Type B pancreatic cell (in vitro differentiated cells): ENCODE data around the gene SH3BP5. TPM values are rescaled to one million over a fixed set of nuclear protein-coding genes. Genes with fewer than 3 reads are reported as not detected.

Source experiments
- DNase-seq: peaks from one replicate; pipeline ENCODE4 v3.0.0; 2021; ENCODE audit warnings: mixed read lengths; ENCODE audit not compliant: unreplicated experiment; ENCODE audit errors: extremely low spot score
- H3K27ac Mint-ChIP-seq: 2 replicates; pipeline ENCODE4 v1.8.0; 2021; ENCODE audit warnings: mild to moderate bottlenecking, mixed read lengths
- H3K27me3 Mint-ChIP-seq: 2 replicates; pipeline ENCODE4 v1.8.0; 2021; ENCODE audit warnings: mixed read lengths
- H3K36me3 Mint-ChIP-seq: 2 replicates; pipeline ENCODE4 v1.8.0; 2021; ENCODE audit warnings: mixed read lengths
- H3K4me1 Mint-ChIP-seq: one replicate; pipeline ENCODE4 v1.8.0; 2021; ENCODE audit warnings: mixed read lengths; ENCODE audit not compliant: unreplicated experiment
- H3K4me3 Mint-ChIP-seq: 2 replicates; pipeline ENCODE4 v1.8.0; 2021; ENCODE audit warnings: mild to moderate bottlenecking, mixed read lengths
- H3K9me3 Mint-ChIP-seq: 2 replicates; pipeline ENCODE4 v1.8.0; 2021; ENCODE audit warnings: mixed read lengths
- total RNA-seq: library from RNA; stranded (reverse); gene quantifications from 2 replicates; pipeline ENCODE4 v1.2.1, GENCODE V29; 2021; ENCODE audit warnings: low replicate concordance
- TF ChIP-seq, protein P1 (sequence below): fragments of 200-600 bp; sonication (generic); conservative IDR thresholded peaks from 2 replicates; pipeline ENCODE4 v1.5.0; 2021; ENCODE audit warnings: antibody characterized with exemption, mild to moderate bottlenecking

The SH3BP5 gene
- total RNA-seq, 1 donor from 2014 or later: 33.4 TPM

DNA sequence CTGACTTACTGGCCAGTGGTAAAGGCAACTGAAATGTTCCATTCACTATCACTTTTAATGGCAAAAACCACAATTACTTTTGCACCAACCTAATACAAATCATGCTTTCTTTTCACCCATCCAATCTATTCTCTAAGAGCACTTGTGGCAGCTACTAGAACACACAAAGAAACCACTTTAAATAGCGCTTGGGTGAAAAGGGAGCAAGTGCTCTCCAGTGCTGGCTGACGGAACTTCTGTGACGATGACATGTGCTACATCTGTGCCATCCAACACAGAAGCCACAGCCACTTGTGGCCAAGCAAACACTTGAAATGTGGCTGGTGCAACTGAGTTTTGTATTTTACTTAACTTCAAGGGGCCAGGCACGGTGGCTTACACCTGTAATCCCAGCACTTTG lies 18.9 kb downstream of the SH3BP5 start:
- Mint-ChIP-seq H3K36me3 (peaks cover 3% of the 10 kb centered on the region), H3K27me3 (no peaks in the 10 kb centered on the region), H3K4me1 (peaks cover 46% of the 10 kb centered on the region), H3K4me3 (no peak overlapping the region), H3K9me3 (no peaks in the 10 kb centered on the region), H3K27ac (no peak overlapping the region)
- TF ChIP-seq, protein P1, sequence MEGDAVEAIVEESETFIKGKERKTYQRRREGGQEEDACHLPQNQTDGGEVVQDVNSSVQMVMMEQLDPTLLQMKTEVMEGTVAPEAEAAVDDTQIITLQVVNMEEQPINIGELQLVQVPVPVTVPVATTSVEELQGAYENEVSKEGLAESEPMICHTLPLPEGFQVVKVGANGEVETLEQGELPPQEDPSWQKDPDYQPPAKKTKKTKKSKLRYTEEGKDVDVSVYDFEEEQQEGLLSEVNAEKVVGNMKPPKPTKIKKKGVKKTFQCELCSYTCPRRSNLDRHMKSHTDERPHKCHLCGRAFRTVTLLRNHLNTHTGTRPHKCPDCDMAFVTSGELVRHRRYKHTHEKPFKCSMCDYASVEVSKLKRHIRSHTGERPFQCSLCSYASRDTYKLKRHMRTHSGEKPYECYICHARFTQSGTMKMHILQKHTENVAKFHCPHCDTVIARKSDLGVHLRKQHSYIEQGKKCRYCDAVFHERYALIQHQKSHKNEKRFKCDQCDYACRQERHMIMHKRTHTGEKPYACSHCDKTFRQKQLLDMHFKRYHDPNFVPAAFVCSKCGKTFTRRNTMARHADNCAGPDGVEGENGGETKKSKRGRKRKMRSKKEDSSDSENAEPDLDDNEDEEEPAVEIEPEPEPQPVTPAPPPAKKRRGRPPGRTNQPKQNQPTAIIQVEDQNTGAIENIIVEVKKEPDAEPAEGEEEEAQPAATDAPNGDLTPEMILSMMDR: no peak
- no peak for DNase-seq

- Mint-ChIP-seq H3K4me1 (peaks cover 51% of the 10 kb centered on the region), H3K27ac (peak overlapping the region; percentile 29), H3K9me3 (no peaks in the 10 kb centered on the region), H3K36me3 (peaks cover 3% of the 10 kb centered on the region), H3K4me3 (peak overlapping the region; percentile 50), H3K27me3 (no peaks in the 10 kb centered on the region)
- no peak for DNase-seq
- TF ChIP-seq, protein P1: no peak
These were observed 19.8 kb downstream of the SH3BP5 start for GRCh38 chr3:15312550-15312949.

DNA sequence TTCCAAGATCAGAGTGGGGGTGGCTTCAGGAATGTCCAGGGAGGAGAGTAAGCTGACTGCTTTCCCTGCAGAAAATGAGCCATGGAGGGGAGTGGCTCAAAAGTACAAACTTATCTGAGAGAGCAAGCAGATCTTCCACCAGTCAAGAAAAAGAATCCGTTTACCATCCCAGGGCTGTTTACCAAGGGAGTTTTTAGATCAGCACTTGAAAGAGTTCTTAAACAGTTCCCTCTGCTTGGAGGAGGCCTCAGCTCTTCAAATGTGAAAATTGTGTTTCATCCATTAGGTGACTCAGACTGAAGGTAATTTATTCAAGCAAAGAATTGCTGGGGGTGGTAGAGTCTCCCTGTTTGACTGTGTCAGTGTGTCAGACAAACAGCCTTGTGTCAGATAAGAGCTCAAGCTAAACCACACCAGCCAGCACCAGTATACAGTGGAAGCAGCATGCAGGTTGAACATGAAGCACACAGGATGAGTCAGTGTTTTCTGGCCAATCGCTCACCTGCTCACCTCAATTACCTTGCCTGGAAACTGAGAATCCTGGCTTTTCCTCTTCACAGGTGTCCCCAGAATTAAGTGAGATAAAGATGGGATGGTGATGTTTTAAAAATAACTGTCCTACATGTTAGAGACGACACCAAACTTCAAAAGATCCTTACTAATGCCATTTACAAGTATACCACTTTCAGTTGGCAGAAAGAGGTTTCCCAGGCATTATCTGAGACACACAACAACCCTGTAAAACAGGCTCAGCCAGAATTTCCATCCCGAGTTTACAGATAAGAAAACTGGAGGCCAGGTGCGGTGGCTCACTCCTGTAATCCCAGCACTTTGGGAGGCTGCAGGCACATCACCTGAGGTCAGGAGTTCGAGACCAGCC lies 21.7 kb downstream of the SH3BP5 start:
- peaks cover 43% of the 10 kb centered on the region for H3K4me1 Mint-ChIP-seq
- no peaks in the 10 kb centered on the region for H3K27me3 Mint-ChIP-seq
- TF ChIP-seq, protein P1: no peak
- H3K9me3 Mint-ChIP-seq: peaks cover under 1% of the 10 kb centered on the region
- H3K27ac Mint-ChIP-seq: peak overlapping the region; percentile 74
- H3K36me3 Mint-ChIP-seq: peaks cover 4% of the 10 kb centered on the region
- peak overlapping the region; percentile 32 for H3K4me3 Mint-ChIP-seq
- no peak for DNase-seq

- TF ChIP-seq, protein P1: no peak
- H3K9me3 Mint-ChIP-seq: peaks cover 6% of the 10 kb centered on the region
- H3K4me1 Mint-ChIP-seq: peaks cover 48% of the 10 kb centered on the region
- H3K27me3 Mint-ChIP-seq: no peaks in the 10 kb centered on the region
- peak overlapping the region; percentile 32 for H3K4me3 Mint-ChIP-seq
- no peak for DNase-seq
- H3K27ac Mint-ChIP-seq: peak overlapping the region; percentile 74
- peaks cover 10% of the 10 kb centered on the region for H3K36me3 Mint-ChIP-seq
These were observed 22.6 kb downstream of the SH3BP5 start for GRCh38 chr3:15309662-15310335.

DNA sequence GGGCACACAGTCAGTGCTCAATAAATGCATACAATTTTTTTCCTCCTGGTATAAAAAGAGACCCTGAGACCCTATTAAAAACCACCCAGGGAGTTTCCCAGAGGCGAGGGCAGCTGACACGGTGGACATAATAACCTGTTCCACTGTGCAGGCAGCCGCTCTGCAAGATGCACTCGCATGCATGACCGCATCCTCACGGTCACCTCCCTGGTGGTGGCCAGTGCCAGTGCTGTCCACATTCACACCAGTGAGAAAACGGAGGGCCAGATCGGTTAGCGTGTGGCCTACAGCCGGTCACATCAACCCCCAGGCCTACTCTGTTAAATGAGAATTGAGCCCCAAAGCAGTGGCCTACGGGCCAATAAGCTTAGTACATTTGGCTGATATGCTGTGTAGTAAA lies 24.8 kb downstream of the SH3BP5 start:
- Mint-ChIP-seq H3K4me3 (no peak overlapping the region), H3K27ac (no peak overlapping the region), H3K9me3 (peaks cover 6% of the 10 kb centered on the region), H3K4me1 (peaks cover 40% of the 10 kb centered on the region), H3K27me3 (no peaks in the 10 kb centered on the region), H3K36me3 (peaks cover 20% of the 10 kb centered on the region)
- TF ChIP-seq, protein P1: no peak
- DNase-seq: no peak
